GM20431 (cell line): Measurements from ENCODE around the gene TMEM175.

Experiments
- in situ Hi-C: fragments of 300-500 bp; cut with MseI, MboI; formaldehyde crosslinking; loops from one replicate; pipeline ENCODE4 v1.15.0; 2020; ENCODE audit warnings: low sequenced_read_pairs; ENCODE audit not compliant: unreplicated experiment

Gene TMEM175

DNA sequence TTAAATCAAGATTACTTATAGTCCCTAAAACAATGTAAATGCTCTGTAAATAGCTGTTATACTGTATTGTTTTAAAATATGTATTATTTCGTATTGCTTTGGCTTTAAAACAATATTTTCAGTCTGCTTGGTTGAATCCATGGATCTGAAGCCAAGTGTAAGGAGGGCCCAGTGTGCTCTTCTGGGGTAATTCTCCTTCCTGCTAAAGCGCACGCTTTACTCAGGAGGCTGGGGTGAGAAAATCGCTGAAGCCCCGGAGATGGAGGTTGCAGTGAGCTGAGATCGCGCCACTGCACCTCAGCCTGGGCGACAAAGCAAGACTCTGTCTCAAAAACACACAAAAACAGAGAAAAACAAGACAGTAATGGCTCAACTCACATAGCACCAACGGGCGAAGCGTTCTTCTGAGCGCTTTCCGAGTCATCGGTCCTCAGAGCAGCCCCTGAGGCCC lies 54.2 kb downstream of the TMEM175 start:
- in situ Hi-C loops: no loop called here

DNA sequence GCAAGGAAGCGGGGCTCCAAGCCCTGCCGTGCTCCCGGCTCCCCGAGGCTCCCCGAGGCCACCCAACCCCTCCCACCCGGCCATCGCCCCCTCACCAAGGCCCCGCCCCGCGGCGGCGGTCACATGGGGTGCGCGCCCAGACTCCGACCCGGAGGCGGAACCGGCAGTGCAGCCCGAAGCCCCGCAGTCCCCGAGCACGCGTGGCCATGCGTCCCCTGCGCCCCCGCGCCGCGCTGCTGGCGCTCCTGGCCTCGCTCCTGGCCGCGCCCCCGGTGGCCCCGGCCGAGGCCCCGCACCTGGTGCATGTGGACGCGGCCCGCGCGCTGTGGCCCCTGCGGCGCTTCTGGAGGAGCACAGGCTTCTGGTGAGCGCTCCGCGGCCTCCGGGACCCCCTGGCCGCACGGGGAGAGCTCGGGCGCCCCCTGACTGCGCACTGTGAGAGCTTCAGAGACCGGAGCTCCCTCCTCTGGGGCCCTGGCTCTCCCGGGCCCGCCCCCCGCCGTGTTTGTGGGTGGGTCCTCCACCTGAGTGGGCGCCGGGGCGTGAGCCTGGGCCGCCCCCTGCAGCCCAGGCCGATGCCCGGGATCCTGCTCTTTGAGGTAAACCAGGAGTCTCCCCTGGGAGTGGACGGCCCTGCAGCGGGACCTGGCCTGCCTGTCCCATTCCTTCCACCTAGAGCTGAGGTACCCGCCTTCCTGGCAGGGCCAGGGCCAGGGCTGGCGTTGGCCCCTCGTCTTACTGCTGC lies 54.8 kb downstream of the TMEM175 start, which contains the start of gene IDUA:
TSS of gene IDUA (plus strand) at position 166 of the 745 bp plus-strand sequence. CDS start at position 207, 41 bp downstream.
- in situ Hi-C loops: no loop called here

DNA sequence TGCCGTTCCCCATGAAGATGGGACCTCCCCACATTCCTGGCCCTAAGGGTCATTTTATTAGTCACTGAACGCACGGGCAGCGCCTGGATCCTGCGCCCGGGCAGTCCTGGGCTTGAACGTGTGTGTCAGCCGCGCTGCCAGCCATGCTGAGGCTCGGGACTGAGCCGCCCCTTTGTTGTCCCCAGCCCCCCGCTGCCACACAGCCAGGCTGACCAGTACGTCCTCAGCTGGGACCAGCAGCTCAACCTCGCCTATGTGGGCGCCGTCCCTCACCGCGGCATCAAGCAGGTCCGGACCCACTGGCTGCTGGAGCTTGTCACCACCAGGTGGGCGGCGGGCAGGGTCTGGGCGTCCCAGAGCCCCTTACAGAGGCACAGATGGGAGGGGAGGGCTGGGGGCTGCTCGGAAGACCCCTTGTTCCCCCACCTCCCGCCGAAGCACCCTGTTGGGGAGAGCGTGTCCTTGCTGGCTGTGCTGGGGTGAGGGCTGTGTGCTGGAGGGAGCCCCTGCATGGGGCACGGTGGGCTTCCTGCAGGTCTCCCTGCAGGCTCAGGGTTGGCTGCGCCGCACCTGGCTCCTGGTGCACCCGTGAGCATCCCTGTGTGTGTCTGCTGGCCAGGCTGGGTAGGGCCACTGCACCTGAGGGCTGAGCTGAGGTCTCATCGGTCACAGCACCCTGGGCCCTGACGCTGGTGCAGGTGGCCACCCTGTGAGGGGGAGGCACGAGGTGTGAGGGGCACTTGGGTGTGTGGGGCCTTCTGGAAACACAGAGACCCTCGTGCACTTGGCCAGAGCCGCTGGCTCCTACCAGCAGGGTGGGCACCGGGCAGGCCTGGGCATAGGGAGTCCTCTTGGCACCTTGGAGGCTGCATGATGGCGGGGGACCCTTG lies 55.6 kb downstream of the TMEM175 start:
- in situ Hi-C loops: no loop called here

DNA sequence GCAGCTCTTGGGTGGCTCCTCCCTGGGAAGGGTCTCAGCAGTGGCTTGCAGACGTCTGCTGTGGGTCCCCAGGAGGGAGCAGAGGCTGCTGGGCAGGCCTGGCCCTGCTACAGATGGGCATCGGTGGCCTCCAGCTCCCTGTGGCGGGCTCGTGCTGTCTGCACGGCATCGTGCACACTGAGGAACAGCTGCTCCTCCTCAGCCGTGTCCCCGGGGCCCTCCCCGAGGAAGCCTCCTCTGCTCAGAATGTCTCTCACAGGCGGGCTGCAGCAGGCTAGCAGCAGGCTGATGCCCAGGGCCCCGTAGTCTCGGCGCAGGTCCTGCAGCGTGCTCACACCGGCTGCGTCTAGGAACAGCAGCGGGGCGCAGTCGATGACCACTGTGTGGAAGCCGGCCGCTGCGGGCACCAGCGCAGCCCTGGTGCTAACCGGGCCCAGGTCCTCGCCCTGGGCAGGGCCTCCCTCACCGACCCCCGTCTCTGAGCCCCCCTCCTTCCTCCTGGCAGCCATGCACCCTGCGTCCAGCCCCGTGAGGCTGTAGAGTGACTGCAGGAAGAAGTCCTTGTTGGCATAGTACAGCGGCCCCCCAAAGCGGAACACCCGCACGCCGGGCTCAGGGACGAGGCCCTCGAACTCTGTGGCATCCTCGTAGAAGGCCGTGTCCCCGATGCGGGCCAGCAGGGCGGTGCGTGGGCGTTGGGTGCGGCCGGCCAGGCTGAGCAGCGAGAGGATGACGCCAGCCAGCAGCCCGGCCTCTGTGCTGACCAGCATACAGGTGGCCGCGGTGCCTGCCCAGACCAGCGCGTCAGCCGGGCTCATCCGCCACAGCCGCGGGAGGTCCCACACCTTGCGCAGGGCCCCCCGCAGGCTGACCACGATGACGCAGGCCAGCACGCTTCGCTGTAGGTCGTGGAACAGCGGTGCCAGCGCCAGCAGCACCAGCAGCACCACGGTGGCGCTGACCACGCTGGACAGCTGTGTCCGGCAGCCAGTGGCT lies 56.8 kb downstream of the TMEM175 start:
- in situ Hi-C loops: no loop called here

DNA sequence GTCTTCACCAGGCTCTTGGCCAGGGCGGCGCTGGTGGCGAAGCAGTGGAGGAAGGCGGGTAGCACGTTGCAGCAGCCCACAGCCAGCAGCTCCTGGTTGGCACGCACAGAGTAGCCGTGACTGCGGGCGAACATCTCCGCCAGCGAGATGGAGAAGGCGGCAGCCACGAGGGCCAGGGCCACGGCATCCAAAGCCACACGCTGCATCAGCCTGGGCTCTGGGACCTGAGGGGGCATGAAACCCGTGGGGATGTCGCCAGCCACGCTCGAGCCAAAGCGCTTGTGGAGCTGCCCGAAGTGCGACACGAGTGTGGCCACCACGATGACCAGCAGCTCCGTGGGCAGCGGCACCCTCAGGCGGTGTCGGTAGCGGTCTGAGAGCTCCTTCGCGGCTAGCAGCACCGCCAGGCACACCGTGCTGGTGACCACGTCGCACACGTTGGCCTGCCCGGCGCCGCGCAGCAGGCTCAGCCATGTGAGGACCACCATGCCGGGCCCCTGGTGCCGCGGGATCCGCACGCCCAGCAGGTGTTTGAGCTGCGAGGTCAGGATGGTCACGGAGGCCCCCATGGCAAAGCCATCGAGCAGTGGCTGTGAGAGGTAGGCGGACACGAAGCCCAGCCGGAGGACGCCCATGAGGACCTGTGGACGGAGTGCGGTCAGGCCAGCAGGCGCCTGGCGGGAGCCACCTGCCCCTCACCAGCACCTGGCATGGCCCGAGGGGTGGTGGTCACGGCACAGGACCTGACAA lies 57.6 kb downstream of the TMEM175 start:
- in situ Hi-C loops: no loop called here

DNA sequence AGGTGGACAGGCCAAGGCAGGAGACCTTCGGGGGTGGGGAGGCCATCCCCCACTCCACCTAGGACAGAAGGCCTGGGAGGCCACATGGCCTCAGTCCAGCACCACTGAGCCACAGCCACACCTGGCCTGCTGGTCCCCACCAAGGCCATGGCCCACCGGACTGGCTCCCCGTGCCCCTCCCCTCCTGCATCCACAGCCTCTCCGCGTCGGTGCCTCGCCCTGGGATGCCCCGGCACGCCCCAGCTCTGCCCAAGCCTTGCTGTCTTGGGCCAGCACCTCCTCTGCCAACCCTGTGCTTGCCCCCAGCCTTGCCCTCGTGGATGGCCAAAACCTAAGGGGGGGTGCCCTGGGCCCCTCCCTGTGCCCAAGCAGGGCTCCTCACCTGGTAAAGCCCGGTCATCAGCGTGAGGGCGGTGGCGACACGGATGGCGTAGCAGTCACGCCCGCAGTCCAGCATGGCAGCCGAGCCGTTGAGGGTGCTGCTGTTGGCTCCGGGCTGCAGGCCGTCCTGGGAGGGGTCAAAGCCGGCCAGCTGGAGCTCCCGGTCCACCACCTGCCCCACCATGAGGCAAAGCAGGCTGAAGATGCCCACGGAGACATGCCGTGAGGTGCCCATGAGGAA lies 58.6 kb downstream of the TMEM175 start:
- in situ Hi-C loops: no loop called here

DNA sequence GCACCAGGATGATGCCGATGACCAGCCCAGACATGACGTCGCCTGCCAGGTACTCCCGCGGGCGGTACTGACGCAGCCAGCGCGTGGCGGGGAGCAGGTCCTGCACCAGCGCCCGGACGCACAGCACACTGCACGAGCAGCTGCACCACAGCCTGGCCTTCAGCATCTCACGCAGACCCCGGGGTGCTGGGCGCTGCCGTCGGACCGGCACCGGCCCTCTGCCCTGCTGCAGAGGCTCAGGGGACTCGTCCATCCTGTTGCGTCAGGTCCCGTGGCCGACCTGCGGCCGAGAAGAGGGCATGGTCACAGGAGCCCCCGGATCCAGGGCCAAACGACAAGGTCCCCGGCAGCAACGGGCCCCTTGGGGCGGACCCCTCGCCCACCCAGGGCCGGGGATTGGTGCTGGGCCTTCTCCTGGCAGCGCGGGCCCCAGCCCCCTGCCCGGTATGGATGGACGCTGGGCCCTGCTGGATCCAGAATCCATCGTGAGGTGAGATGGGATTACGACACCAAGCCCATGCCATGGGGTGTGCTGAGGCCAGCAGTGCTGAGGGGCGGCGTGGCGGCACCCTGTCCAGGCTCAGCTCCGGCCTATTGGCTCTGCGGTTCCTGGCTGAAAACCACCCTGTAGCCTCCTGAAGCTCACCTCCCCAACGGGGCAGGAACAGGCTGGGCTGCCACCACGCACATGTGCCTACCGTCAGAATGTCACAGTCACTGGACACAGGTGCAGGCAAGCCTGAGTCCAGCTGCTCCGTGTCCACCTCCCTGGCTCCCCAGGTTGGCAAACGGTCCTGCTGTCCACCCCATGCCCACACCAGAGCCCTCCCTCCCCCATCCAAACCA lies 59.4 kb downstream of the TMEM175 start:
- in situ Hi-C loops: no loop called here

DNA sequence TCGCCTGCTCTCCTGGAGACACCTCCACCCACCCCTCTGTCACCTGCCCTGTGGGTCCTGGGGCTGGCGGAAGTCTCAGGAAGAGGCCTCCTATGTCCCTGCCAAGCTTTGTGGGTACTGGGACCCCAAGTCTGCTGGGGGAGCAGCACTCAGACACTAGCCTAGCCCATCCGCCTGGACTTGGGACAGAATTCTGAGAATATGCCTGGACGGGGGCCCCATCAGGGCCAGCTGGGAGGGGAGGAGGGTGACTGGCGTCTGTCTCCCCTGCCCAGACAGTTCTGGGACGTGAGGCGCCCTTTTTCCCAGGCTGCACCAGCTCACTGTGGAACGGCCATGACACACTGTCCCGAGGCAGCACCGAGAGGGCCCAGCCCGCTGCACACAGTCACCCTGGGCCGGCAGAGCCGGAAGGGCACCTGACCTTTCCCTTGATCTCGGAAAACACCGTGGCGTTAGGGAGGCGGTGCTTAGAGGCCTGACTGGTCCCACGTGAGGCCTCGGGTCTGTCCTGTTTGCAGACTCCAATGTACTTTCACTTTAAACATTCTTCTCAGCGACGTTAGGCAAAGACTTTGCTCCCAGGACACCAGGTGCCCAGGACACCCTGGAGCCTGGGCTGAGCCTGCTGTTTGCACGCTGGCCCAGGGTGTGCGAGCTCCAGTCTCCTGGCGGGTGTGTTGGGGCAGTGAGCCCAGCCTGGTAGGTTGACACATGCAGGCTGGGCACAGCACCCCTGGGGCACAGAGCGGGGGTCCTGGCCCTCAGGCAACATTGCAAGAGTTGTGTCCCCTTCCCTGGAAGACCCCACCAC lies 60.2 kb downstream of the TMEM175 start:
- in situ Hi-C loops: no loop called here

DNA sequence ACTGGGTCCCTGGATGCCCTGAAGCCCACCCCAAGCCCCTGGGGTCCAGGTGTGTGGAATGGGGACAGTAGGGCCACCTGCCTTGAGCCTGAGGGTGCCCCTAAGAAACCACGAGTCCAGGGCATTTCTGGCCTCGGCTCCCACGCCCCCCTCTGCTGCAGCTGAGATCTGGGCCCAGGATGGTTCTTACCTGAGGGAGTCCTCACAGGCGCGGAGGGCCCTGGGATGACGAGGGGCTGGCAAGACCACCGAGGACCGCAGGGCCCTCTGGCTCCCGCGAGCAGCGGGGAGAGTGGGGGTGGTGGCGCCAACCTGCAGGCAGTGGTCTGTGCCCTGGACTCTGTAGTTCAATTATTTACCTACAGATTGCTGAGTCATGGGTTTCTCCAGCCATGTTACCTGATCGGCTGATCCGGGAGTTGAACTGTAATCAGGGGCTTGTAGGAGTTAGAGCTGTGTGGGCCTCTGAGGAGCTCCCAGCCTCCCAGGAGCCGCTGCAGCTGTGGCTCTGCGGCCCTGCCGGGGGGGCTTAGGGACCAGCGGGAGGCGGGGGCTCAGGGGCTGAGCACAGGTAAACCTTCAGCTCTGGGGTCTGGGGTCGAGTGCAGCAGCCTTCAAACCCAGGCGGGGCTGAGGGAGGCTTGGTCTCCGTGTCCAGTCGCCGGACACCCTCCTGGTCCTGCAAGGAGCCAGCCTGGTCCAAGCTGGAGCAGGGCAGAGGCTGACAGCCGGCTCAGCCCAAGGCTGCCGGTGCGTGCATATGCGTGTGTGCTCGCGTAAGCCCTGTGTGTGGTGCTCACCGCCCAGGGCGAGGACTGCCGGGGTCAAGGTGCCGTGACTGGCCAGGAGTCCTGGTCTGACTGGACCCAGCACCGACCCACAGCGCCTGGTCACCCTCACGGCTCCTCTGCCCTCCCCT lies 61.1 kb downstream of the TMEM175 start, which contains the start of gene SLC26A1:
TSS of gene SLC26A1 (minus strand) at position 294 of the 919 bp plus-strand sequence. CDS start 1,701 bp downstream, outside the sequence.
- in situ Hi-C loops: no loop called here

DNA sequence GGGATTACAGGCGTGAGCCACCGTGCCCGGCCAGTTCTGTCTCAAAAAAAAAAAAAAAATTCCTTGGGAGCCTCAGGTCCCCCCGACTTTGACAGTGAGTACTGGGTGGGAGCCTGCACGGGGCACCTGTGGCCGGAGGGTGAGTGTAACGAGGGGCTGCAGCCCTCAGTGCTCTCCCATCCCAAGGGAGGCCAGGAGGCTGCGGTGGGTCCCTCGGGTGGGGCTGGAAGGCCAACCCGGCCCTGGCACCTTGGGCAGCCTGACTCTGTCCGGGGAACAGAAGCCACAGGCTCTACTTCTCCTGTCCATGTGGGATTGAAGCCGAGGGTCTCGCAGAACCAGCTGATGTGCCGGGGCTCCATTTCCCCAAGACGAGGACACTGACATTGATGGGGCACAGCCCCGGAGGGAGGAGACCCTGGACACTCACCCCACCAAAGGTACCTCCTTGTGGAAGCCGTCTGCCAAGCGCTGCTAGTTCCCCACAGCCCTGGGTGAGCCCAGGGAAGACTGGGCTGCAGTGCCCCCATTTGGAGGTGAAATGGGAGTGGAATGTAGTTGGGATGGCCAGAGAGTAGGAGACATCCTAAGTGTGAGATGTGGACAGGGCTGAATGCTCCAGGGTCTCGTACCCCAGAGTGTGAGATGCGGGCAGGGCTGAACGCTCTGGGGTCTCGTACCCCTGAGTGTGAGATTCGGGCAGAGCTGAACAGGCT lies 63.2 kb downstream of the TMEM175 start:
- in situ Hi-C loops: no loop called here

DNA sequence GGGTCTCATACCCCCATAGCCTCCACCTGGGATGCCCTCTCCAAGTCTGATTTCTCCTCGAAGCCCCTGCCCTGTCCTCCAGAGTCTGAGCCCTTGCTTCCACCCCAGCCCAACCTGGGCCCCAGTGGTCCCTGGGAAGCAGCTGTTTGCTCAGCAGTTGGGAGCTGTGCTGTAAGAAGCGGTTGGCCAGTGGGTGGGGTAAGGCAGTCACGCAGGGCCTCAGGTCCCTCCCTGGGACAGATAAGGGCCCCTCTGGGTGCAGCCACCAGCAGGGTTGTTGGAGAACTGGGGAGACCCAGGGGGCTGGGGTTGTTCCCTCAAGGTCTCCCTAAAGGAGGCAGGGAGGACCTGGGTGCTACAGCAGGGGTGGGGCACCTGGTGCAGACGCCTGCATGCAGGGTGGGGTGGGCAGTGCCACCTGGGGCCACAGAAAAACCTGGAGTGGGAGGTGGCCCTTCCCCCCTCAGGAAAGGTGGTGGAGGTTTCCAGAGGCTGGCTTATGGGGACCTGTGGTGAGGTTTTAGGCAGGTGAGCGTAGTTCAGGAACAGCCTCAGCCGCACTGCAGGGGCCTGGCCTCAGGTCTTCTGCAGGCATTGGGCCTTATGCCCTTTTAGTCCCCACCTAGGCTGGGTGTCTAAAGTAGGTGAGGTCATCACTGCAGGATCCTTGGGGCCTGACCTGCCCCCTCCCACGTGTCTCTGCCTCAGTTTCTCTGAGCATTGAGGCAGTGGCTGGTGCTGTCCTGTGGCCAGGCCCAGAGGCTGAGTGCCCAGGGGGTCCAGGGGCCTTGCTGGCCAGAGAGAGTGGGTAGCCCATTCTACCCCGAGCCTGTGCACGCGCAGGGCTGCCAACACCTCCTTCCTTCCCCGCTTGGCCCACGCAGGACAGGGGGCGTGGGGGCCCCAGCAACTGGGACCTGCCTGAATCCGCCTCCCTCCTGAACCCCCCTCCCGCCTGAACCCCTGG lies 64.1 kb downstream of the TMEM175 start:
- in situ Hi-C loops: no loop called here

DNA sequence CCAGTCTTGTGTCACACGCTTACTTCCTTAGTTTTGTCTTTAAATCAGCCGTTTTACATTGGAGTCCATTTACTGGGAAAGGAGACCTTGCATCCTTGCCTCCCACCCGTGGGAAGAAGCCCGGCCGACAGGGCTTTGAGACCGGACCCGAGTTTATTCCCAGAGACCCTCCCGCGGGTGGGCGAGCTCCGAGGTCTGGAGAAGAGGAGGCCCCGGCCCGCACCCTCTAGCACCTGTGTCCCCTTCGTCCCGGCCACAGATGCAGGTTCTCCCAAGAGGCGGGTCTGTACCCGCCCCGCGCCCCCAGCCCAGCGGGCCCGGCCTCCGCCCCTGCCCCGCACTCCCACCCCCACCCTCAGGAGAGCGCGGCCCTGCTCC lies 64.7 kb downstream of the TMEM175 start:
- in situ Hi-C loops: no loop called here

DNA sequence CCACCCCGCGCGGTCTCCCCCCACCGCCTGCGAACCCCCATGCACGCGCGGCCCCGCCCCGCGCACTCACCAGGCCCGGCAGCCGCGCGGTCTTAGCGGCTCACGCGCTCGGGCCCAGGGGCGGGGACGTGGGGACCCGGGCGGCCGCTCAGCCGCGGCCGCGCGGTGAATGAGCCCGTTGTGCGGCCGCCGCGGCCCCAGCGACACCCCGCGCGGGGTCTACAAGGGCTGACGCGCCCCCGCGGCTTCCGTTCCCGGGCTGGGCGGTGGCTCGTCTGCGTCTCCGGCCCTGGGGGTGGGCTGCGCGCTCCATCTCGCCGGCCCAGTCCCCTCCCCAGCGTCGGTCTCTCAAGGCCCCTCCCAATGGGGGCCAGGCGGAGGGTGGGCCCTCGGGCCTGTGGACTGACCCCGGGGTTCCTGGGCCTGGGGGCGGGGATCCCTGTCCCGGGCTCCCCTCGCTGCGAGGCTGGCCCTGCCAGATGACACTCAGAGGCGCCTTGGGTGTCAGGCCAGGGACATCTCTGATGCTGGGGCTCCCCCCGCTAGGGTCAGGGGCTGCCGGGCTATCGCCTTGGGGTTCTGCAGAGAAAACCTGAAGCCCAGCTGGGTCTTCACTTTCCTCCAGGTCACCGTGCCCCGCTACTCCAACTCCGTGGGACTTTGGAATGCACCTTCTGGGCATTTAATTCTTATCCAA lies 65.3 kb downstream of the TMEM175 start:
- in situ Hi-C loops: no loop called here
